Daoy (cell line): Measurements from ENCODE around the gene NEGR1. TPM values are rescaled to one million over a fixed set of nuclear protein-coding genes. Genes with fewer than 3 reads are reported as not detected.

Experiments
- DNase-seq: peaks from one replicate; pipeline ENCODE4 v3.0.0-alpha.2; 2015; ENCODE audit warnings: low read depth
- total RNA-seq: library from RNA; depleted of rRNA; stranded (reverse); fragments of >200 nt; shearing (Covaris generic); gene quantifications from 2 replicates; pipeline ENCODE4 v1.2.3, GENCODE V29; 2014

NEGR1 gene
- total RNA-seq, 1 experiment from 2014 or later: 16.3 TPM

DNA sequence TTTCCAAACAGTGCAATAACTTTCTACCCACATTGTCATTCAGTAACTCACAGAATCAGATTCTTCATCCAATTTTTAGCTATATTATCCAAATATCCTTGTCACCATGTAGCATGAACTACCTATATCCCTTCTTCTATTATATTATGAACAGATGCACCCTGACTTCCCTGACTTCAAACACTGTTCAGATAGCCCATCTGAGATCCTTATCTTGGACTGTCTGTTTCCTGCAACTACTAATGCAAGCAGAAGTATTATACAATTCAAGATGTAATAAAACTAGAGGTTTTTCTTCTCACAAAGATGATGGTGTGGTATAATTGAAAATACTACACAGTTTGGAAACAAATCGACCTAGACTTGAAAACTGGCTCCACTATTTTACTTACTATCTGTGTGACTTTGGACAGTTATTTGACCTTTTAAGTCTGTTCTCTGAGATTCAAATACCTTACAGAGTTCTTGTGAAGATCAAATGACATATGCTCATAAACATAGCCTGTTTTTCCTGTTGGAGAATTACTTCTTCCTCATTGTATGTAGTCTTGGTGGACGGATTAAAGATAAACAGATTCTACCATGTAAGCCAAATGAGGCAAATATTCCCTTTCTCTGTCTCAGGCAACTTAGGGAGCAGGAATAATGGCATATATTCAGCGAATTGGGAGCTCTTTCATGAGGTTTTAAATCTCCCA lies 793.6 kb downstream of the NEGR1 start:
- no peak for DNase-seq

DNA sequence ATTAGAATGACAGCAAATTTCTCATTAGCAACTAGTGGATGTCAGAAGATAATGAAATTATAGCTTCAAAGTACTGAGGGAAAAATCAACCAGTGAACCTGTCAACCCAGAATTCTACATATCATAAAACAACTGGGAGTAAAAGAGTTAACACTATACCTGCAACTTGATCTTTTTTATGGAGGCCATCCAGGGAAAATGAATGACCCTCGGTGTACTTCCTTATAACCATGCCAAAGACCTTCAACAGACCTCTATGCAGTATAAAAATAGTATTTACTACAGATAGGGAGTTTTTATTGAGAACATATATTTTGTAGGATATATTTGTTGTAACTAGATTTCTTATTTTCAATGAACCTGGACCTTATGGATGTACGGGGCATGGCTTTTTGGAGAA lies 809.0 kb downstream of the NEGR1 start:
- no peak for DNase-seq

DNA sequence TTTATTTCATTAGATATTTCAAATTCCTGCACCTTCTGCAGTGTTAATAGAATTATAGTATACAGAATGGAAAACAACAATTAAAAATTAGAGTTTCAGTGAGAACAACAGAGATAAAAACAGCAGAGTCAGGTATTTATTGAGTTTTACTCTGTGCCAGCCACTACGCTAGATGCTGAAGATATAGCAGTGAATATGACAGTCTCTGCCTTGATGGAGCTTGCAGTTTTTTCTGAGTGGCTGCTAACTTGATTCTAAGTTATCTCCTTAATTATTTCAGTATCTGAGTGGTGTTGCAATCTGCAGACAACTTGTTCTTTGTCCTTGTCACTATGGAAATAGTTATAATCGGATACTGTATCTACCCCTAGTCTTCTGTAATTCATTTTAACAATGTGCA lies 817.2 kb downstream of the NEGR1 start:
- DNase-seq: no peak

DNA sequence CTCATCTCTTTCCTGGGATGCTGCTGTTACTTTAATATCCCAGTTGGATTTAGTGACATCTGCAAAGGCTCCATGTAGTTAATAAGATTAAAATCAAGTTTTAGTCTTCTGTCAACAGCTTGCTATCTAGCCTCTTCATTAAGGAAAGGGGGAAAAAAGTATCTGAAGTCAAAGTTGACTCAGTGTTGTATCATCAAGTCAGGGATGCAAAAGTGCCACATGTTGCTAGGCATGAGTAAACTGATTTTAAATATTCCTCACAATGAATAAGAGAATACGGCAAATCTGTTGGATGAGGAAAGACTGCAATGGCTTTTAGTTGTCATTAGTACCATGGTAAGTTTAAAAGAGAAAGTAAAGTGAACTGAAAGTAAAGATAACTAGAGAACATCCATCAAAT lies 818.3 kb downstream of the NEGR1 start:
- DNase-seq: peak; percentile 11

- no peak for DNase-seq
Measured at GRCh38 chr1:71463144-71463543, 819.2 kb downstream of the NEGR1 start.

GRCh38 chr1:71462247-71462646 lies 820.1 kb downstream of the NEGR1 start:
- DNase-seq: no peak

DNA sequence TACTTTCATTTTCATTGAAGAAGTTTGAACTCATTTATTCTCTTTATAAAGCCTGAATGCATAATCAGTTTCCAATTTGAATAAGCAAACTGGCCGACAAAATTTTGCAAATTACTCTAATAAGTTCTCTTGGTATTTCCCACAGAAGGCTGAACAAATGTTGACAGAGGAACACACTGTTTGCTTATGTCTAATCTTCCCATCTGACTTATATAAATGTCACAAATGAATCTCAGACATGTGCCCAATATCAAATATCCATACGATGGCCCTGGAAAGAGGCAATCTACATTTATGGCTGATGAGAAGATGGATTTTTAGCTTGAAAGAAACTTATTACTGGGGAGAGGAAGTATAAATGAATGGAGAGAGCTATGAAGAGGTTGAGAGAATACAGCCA lies 820.9 kb downstream of the NEGR1 start:
- no peak for DNase-seq

DNA sequence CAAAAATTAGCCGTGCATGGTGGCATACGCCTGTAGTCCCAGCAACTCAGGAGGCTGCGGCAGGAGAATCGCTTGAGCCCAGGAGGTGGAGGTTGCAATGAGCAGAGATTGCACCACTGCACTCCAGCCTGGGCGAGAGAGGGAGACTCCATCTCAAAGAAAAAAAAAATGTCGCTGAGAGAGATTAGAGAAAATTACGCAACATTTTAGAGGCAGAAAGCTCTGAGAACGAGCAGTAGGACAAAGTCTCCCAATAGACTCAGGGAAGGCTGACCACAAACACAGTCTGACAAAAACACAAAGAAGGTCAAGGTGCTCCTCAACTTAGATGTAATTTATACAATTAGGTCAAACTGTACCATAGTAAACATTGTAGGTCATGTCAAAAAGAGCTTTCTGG lies 833.9 kb downstream of the NEGR1 start:
- no peak for DNase-seq

DNA sequence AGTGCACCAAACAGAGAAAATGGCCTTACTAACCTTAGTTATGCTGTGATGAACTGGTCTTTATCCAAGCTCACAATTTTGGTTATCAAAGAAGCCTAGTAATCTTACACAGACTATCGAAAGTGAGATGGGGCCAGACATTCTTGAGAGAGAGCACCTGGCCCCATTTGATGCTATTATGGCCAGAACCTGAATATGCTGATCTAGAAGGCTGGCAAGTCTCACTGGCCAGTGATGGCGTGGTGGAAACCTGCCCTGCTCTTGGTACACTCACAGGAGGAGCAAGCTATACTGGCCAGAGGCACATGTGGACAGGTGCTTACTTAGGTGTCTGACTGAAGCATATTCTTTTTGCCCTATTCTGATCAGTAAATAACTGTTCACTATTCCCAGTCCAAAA lies 843.7 kb downstream of the NEGR1 start:
- no peak for DNase-seq

DNA sequence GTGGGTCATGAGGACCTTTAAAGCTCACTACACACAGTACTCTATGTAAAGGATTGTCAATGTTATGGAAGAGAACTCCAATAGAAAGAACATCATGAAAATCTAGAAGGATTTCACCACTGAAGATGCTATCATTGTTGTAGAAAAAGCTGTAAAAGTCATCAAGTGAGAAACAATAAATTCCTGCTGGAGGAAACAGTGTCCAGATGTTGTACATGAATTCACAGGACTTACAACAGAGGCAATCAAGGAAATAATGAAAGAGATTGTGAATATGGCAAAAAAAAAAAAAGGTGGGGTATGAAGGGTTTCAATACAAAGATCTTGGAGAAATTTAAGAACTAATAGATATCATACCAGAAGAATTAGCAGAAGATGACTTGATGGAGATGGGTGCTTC lies 846.4 kb downstream of the NEGR1 start:
- DNase-seq: no peak

DNA sequence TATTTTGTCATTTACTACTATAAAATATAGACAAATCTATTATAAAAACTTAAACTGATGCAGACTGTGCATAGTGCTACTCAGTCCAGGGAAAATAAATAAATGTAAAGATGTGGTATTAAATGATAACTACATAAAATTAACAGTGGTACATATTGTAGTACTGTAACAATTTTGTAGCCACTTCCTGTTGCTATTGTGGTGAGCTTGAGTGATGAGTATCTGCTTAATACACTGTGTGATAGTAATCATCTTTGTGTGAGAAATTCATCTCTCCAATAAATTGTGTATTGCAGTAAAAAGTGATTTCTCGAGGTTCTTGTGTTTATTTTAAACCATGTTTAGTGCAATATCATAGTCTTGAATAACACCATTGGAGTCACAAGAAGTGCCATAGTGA lies 848.1 kb downstream of the NEGR1 start:
- DNase-seq: no peak

GRCh38 chr1:71428029-71428428 lies 854.3 kb downstream of the NEGR1 start:
- DNase-seq: no peak

GRCh38 chr1:71427066-71427465 lies 855.3 kb downstream of the NEGR1 start:
- no peak for DNase-seq

DNA sequence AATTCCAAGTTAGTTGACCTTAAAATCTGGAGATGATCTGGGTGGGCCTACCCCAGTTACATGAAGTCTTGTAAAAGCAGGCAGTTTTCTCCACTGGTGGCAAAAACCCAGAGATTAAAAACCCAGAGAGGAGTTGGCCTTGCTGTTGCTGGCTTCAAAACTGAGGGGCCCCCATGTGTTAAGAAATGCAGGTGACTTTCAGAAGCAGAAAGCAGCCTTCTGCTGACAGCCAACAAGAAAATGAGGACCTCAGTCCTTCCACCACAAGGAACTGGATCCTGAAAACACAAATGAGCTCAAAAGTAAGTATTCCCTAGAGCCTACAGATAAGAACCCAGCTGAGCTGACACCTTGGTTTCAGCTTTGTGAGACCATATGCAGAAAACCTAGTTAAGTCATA lies 857.8 kb downstream of the NEGR1 start:
- no peak for DNase-seq

GRCh38 chr1:71422221-71422620 lies 860.1 kb downstream of the NEGR1 start:
- DNase-seq: no peak

- DNase-seq: no peak
Measured at GRCh38 chr1:71417421-71417820, 864.9 kb downstream of the NEGR1 start.

DNA sequence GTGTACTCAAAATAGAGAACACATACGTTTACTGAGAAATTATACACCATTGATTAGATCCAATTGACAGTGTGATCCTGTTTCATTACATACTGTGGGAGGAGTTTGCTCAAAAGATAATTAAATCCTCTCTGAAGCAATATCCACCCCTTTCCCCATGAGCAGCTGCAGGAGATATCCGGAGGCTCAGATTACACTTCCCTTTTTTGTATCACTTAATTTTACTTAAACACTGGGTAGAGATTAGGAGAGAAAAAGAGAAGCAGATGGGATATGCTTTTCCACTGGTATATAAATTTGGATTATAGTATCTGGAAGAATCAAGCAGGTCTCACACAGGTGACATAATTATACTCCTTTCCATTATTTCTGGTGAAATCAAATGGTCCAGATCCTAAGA lies 868.2 kb downstream of the NEGR1 start:
- DNase-seq: no peak

- no peak for DNase-seq
Measured at GRCh38 chr1:71413441-71414175, 868.7 kb downstream of the NEGR1 start.

GRCh38 chr1:71400050-71400449 lies 882.3 kb downstream of the NEGR1 start:
- DNase-seq: no peak

- DNase-seq: no peak
Measured at GRCh38 chr1:71399594-71399993, 882.7 kb downstream of the NEGR1 start.

GRCh38 chr1:71393301-71393700 lies 889.0 kb downstream of the NEGR1 start:
- DNase-seq: no peak

DNA sequence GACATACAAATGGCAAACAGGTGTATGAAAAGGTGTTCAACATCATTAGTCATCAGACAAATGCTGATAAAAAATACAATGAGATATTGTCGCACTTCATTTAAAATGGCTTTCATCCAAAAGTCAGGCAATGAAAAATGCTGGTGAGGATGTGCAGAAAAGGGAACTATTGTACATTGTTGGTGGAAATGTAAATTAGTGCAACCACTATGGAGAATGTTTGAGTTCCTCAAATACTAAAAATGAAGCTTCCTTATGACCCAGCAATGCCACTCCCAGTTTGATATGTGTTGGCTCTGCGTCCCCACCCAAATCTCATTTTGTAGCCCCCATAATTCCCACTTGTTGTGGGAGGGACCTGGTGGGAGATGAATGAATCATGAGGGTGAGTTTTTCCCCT lies 891.8 kb downstream of the NEGR1 start:
- no peak for DNase-seq

DNA sequence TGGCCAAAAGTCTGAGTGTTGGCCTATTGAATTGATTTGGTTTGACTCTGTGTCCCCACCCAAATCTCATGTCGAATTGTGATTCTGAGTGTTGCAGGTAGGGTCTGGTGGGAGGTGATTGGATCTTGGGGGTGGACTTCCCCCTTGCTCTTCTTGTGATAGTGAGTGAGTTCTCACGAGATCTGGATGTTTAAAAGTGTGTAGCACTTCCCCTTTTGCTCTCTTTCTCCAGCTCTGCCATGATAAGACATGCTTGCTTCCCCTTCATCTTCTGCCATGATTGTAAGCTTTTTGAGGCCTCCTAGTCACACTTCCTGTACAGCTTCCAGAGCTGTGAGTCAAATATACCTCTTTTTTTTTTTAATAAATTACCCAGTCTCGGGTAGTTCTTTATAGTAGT lies 904.5 kb downstream of the NEGR1 start:
- DNase-seq: no peak

DNA sequence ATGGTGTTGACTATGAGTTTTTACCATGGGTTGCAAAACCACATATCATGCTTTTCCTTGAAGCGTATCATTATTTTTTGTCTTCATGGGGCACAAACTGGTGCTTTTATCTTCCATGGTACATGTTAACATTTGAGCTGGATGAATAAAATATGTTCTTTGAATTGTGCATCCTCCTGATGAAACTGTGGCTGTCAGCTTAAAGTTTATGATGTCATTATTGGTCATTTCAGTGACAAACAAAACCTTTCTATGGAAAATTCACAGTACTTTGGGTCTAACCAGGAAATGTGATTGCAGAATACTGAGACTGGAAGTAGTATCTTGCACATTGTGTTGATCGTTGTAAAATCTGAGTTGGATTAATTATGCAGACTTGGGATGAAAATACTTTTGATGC lies 909.8 kb downstream of the NEGR1 start:
- no peak for DNase-seq
